ENCODE data around the gene EBF3.

The EBF3 gene

GRCh38 chr10:129901389-129902006 lies 62.6 kb downstream of the EBF3 start:
- Mint-ChIP-seq H3K9me3 (no peaks in the 10 kb centered on the region), H3K4me1 (ENCODE audit: low read depth) (no peaks in the 10 kb centered on the region), H3K27me3 (peaks cover 8% of the 10 kb centered on the region), H3K27ac (no peak overlapping the region), H3K36me3 (ENCODE audit: low read depth) (no peaks in the 10 kb centered on the region), H3K4me3 (no peak overlapping the region)
- intact Hi-C loops (cut with micrococcal nuclease): no loop called here

GRCh38 chr10:129900825-129901224 lies 63.2 kb downstream of the EBF3 start:
- intact Hi-C loops (cut with micrococcal nuclease): no loop called here
- Mint-ChIP-seq H3K36me3 (ENCODE audit: low read depth) (no peaks in the 10 kb centered on the region), H3K4me1 (ENCODE audit: low read depth) (no peaks in the 10 kb centered on the region), H3K27me3 (peaks cover 8% of the 10 kb centered on the region), H3K9me3 (no peaks in the 10 kb centered on the region), H3K4me3 (no peak overlapping the region), H3K27ac (no peak overlapping the region)

- no peak overlapping the region for H3K4me3 Mint-ChIP-seq
- H3K27ac Mint-ChIP-seq: no peak overlapping the region
- no peaks in the 10 kb centered on the region for H3K4me1 Mint-ChIP-seq (ENCODE audit: low read depth)
- H3K36me3 Mint-ChIP-seq (ENCODE audit: low read depth): no peaks in the 10 kb centered on the region
- no peaks in the 10 kb centered on the region for H3K9me3 Mint-ChIP-seq
- H3K27me3 Mint-ChIP-seq: peaks cover 8% of the 10 kb centered on the region
- intact Hi-C loops (cut with micrococcal nuclease): no loop called here
These were observed 64.6 kb downstream of the EBF3 start for GRCh38 chr10:129899276-129900130.

GRCh38 chr10:129898706-129899268 lies 65.3 kb downstream of the EBF3 start:
- Mint-ChIP-seq H3K27ac (no peak overlapping the region), H3K9me3 (no peaks in the 10 kb centered on the region), H3K36me3 (ENCODE audit: low read depth) (no peaks in the 10 kb centered on the region), H3K4me3 (no peak overlapping the region), H3K4me1 (ENCODE audit: low read depth) (no peaks in the 10 kb centered on the region), H3K27me3 (peaks cover 8% of the 10 kb centered on the region)
- intact Hi-C loops (cut with micrococcal nuclease): no loop called here

GRCh38 chr10:129897871-129898626 lies 66.0 kb downstream of the EBF3 start:
- Mint-ChIP-seq H3K36me3 (ENCODE audit: low read depth) (no peaks in the 10 kb centered on the region), H3K4me1 (ENCODE audit: low read depth) (no peaks in the 10 kb centered on the region), H3K9me3 (no peaks in the 10 kb centered on the region), H3K4me3 (no peak overlapping the region), H3K27me3 (peaks cover 8% of the 10 kb centered on the region), H3K27ac (no peak overlapping the region)
- intact Hi-C loops (cut with micrococcal nuclease): no loop called here

GRCh38 chr10:129896860-129897200 lies 67.2 kb downstream of the EBF3 start:
- H3K27ac Mint-ChIP-seq: no peak overlapping the region
- peaks cover 8% of the 10 kb centered on the region for H3K27me3 Mint-ChIP-seq
- no peaks in the 10 kb centered on the region for H3K36me3 Mint-ChIP-seq (ENCODE audit: low read depth)
- no peaks in the 10 kb centered on the region for H3K4me1 Mint-ChIP-seq (ENCODE audit: low read depth)
- intact Hi-C loops (cut with micrococcal nuclease): no loop called here
- no peak overlapping the region for H3K4me3 Mint-ChIP-seq
- no peaks in the 10 kb centered on the region for H3K9me3 Mint-ChIP-seq

GRCh38 chr10:129896136-129896859 lies 67.8 kb downstream of the EBF3 start:
- no peaks in the 10 kb centered on the region for H3K9me3 Mint-ChIP-seq
- peaks cover 8% of the 10 kb centered on the region for H3K27me3 Mint-ChIP-seq
- H3K27ac Mint-ChIP-seq: no peak overlapping the region
- H3K36me3 Mint-ChIP-seq (ENCODE audit: low read depth): no peaks in the 10 kb centered on the region
- intact Hi-C loops (cut with micrococcal nuclease): no loop called here
- H3K4me1 Mint-ChIP-seq (ENCODE audit: low read depth): no peaks in the 10 kb centered on the region
- no peak overlapping the region for H3K4me3 Mint-ChIP-seq

- H3K36me3 Mint-ChIP-seq (ENCODE audit: low read depth): no peaks in the 10 kb centered on the region
- intact Hi-C loops (cut with micrococcal nuclease): no loop called here
- no peaks in the 10 kb centered on the region for H3K4me1 Mint-ChIP-seq (ENCODE audit: low read depth)
- H3K27ac Mint-ChIP-seq: no peak overlapping the region
- no peaks in the 10 kb centered on the region for H3K9me3 Mint-ChIP-seq
- H3K27me3 Mint-ChIP-seq: peaks cover 8% of the 10 kb centered on the region
- H3K4me3 Mint-ChIP-seq: no peak overlapping the region
These were observed 68.3 kb downstream of the EBF3 start for GRCh38 chr10:129895811-129896135.

GRCh38 chr10:129894698-129895097 lies 69.4 kb downstream of the EBF3 start:
- Mint-ChIP-seq H3K27ac (no peak overlapping the region), H3K4me1 (ENCODE audit: low read depth) (no peaks in the 10 kb centered on the region), H3K27me3 (peaks cover 8% of the 10 kb centered on the region), H3K4me3 (no peak overlapping the region), H3K9me3 (no peaks in the 10 kb centered on the region), H3K36me3 (ENCODE audit: low read depth) (no peaks in the 10 kb centered on the region)
- intact Hi-C loops (cut with micrococcal nuclease): no loop called here

- Mint-ChIP-seq H3K36me3 (ENCODE audit: low read depth) (no peaks in the 10 kb centered on the region), H3K4me1 (ENCODE audit: low read depth) (no peaks in the 10 kb centered on the region), H3K27me3 (peaks cover 4% of the 10 kb centered on the region), H3K27ac (no peak overlapping the region), H3K9me3 (no peaks in the 10 kb centered on the region), H3K4me3 (no peak overlapping the region)
- intact Hi-C loops (cut with micrococcal nuclease): no loop called here
These were observed 70.7 kb downstream of the EBF3 start for GRCh38 chr10:129893104-129894089.

GRCh38 chr10:129892548-129893052 lies 71.5 kb downstream of the EBF3 start:
- H3K36me3 Mint-ChIP-seq (ENCODE audit: low read depth): no peaks in the 10 kb centered on the region
- no peaks in the 10 kb centered on the region for H3K4me1 Mint-ChIP-seq (ENCODE audit: low read depth)
- H3K27me3 Mint-ChIP-seq: no peaks in the 10 kb centered on the region
- H3K27ac Mint-ChIP-seq: no peak overlapping the region
- no peaks in the 10 kb centered on the region for H3K9me3 Mint-ChIP-seq
- intact Hi-C loops (cut with micrococcal nuclease): no loop called here
- no peak overlapping the region for H3K4me3 Mint-ChIP-seq

GRCh38 chr10:129891806-129892205 lies 72.3 kb downstream of the EBF3 start:
- no peaks in the 10 kb centered on the region for H3K4me1 Mint-ChIP-seq (ENCODE audit: low read depth)
- no peaks in the 10 kb centered on the region for H3K27me3 Mint-ChIP-seq
- H3K27ac Mint-ChIP-seq: no peak overlapping the region
- intact Hi-C loops (cut with micrococcal nuclease): no loop called here
- H3K36me3 Mint-ChIP-seq (ENCODE audit: low read depth): no peaks in the 10 kb centered on the region
- no peaks in the 10 kb centered on the region for H3K9me3 Mint-ChIP-seq
- H3K4me3 Mint-ChIP-seq: no peak overlapping the region

- intact Hi-C loops (cut with micrococcal nuclease): no loop called here
- Mint-ChIP-seq H3K4me3 (no peak overlapping the region), H3K4me1 (ENCODE audit: low read depth) (no peaks in the 10 kb centered on the region), H3K27ac (no peak overlapping the region), H3K27me3 (no peaks in the 10 kb centered on the region), H3K9me3 (no peaks in the 10 kb centered on the region), H3K36me3 (ENCODE audit: low read depth) (no peaks in the 10 kb centered on the region)
These were observed 73.9 kb downstream of the EBF3 start for GRCh38 chr10:129890170-129890569.

Measured in dendritic cell treated with granulocyte-macrophage colony-stimulating factor and Interleukin-4, amounts not matched to agents 40 ng/mL and 50 ng/mL, for 4 days (primary cell).